Activated CD4-positive, alpha-beta T cell treated with anti-CD3 and anti-CD28 coated beads for 4 hours (primary cell): Measurements from ENCODE around the gene KCNK17.

ENCODE experiments used
- DNase-seq, 2 donors: peaks; one replicate each; pipeline ENCODE4 v3.0.0-alpha.2; 2020

Gene KCNK17, protein sequence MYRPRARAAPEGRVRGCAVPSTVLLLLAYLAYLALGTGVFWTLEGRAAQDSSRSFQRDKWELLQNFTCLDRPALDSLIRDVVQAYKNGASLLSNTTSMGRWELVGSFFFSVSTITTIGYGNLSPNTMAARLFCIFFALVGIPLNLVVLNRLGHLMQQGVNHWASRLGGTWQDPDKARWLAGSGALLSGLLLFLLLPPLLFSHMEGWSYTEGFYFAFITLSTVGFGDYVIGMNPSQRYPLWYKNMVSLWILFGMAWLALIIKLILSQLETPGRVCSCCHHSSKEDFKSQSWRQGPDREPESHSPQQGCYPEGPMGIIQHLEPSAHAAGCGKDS

DNA sequence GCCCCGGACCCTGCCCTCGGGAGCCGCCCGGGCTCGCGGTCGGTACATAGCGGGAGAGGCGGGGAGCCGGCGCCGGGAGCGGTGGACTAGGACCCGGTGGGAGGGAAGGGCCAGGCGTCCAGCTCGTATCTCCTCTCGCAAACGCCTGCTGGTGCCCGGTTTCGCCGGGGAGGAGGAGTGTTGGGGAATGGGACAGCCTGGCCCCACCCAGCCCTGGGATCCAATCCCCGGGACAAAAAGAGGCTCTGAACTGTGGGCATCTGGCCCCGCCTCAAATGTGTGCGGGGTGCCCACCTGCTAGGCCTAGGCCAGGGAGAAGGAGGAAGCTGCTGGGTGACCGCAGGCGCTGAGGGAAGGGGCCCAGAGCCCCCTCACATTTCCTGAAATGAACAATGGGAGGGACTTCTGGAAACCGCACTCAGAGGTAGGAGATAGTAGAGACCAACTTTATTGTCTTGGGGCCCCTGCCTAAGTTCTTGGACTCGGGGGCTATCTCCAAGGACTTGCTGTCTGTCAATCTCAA lies at the start of gene KCNK17:
Gene KCNK17 (minus strand): TSS at position 147 of the 523 bp plus-strand sequence. CDS start 99 bp downstream, at position 48.
- DNase-seq: no peak

DNA sequence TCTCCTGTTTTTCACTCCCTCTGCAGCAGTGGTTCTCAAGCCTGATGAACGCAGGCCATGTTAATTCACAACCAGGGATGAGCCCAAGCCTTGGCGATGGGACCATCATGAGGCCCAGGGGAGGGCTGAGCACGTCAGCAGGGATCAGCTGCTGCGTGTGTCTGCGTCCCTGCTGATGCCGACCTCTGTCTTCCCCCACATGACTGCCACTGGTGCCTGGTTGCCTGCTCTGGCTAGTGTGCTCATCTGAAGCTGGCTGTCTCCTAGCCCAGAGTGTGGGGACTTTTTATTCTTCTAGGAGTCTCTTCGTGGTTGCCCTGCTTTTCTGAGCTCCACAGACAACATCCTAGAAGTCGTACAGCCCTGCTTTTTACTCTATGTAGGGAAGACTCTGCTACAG lies 49.1 kb upstream of the KCNK17 start:
- DNase-seq: no peak

DNA sequence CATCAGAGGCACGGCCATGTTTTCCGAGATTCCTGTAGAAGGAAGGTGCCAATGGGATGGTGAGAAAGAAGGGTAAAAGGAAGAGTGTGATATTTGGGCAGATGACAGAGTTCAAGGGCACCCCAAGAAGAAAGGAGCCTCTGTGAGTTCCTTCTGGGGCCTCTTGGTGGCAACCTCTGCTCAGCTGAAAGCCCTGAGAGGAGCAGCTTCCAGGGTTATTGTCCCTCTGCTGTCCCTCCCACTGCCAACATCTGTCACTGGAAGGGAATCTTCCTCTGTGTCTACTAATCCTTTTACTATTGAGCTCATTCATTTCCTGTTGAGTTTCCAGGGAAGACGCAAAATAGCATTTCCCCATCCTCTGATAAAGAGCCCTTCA lies 48.3 kb upstream of the KCNK17 start:
- DNase-seq: no peak

DNA sequence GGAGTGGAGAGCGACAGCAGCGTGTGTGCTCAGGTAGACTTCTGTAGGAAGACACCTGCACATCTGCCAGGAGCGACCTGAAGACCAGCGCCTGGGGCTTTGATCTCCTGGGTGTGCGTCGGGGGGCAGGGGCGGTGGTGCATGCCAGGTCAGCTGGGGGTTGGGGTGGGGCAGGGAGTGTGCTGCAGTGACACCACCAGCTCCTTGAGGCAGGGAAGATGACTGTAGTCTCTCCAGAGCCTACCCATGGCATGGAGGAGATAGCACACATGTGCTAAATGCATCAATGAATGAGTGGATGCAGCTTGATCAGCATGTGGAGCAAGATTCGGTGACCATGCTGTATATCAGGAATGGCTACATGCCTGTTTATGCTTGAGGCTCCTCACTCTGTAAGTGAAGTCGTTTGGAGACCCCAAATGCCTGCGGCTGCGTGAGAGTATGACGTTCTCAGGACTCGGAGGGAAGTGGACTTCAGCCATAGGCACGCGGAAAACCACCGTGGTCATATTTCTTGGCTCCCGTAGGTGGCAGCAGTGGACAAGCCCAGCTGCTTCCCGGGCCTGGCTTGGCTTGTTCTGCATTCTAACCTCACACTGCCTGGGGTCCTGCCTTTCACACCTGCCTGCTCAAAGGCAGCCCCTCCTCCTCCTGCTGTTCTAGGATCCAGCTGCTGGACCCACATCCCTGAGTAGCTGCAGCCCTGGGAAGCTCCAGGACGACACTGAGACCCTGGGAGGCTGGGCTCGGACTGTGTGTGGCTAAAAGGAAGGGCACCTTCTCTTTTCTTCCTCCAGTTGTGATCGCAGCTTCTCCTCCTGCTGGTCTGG lies 47.7 kb upstream of the KCNK17 start:
- peak; percentile 13 to 16 for DNase-seq

DNA sequence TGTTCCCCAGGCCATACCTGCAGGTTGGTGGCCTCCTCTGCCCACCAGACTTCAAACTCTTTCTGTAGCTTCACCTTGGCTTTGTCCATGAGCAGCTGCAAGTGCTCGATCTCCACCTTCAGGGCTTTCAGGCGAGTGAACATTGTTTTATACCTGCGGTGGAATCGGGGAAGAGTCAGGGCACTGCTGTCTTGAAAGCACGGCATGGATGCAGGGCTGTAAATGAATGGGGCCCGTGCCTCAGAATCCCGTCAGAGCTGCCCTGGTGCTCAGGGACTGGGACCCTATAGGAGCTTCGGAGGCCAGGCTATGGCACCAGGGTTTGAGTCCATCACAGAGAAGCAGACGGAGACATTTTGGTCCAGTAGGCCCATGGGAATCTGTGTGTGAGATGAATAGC lies 46.2 kb upstream of the KCNK17 start:
- no peak for DNase-seq

DNA sequence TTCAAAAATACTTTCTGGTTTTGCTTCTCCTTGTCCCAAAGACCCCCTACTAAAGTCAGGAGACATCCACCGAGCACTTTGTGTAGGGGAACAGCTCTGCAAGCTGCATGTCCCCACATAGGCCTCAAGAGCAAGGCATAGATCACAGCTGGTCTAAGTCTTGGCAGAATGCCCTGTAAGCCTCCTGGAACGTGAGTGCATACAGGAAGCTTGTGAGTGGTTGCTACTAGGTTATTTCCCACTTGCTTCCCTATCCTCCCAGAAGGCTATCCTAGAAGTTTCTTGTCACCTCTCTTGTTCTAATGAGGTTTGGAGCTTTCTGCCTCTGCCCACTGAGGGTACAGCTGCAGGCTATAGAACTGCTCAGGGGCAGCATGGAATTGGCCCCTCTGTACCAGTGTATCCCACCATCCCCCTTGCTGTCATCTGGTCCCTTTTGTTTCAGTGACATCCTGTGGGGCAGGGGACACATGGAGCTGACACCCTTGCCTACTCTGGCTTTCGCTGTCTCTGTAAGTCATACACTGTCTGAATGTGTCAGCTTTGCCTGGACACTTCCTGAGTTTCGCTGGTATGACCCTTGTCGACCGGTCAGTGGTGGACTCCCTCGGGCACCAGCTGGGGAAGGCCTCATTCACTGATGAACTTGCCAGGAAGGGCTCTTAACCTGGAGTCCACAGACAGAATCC lies 43.9 kb upstream of the KCNK17 start:
- DNase-seq: no peak

DNA sequence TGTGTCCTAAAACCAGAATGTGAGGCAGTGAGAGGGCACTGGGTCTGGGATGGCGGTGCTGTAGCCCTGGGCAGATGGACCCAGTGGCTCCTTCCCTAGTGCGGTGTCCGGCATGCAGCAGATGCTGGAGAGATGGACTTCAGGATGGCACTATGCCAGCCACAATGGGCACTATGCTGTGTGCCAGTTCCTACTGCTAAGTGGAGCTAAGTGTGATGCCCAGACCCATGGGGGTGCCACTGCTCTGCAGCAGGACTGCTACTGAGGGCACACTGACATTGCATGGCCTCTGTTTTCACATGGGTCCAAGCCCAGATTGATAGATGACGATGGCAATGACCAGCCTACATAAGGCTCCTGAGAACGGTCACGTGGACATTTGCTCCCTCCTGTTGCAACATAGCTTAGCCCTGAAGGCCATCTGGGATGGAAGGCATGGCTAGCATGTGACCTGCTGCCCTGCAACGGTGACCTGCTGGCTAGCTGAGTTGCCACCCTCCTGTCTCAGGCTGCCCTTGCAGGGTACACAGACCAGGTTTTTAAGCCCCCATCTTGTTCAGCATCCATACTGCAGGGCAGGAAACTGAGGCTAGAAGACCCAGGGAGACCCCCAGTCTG lies 39.6 kb upstream of the KCNK17 start:
- DNase-seq: no peak

DNA sequence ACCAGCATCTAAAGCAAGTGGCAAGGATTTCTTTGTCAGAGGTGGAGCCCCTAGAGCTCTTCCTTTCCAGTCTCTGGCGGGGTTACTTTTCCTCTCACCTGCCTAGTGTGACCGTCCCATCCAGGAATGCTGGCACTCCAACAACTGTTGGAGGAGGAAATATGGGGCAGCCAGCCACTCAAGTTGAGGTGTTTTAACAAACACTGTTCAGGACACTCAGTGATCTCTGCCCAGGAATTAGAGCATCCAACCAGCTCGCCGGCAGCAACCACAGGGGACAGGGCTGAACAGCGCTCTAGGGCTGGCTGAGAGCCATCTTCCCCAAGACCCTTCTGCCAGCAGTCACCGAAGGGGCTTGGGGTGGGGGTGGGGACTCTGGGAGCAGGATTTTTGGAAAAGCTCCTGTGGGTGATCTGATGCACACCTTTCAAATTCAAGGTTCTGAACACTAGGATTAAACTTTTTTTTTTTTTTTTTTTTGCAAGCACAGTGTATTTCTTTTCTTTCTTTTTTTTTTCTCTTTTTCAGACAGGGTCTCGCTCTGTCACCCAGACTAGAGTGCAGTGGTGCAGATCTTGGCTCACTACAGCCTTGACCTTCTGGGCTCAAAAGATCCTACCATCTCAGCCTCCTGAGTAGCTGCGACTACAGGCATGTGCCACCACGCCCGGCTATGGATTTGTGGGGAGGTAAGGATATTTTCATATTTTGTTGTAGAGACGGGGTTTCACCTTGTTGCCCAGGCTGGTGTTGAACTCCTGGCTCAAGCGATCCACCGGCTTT lies 36.7 kb upstream of the KCNK17 start:
- DNase-seq: no peak

DNA sequence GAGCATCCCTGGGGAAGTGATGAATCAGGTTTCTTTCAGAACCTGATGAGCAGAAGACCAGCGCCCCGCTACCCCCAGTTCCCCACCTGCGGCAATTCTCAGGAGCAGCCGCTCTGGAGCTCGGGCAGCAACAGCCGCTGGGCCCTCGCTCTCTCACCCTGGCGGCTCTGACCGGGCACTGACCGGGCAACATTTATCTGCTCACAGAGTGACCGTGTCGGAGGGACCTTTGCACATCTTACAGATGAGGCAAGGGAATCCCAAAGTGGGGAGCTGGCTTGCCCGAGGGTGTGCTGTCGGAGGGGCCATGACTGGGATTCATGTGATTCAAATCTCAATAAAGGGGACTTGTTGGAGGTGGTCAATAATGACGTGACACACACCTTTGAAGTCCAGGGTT lies 34.5 kb upstream of the KCNK17 start:
- no peak for DNase-seq

DNA sequence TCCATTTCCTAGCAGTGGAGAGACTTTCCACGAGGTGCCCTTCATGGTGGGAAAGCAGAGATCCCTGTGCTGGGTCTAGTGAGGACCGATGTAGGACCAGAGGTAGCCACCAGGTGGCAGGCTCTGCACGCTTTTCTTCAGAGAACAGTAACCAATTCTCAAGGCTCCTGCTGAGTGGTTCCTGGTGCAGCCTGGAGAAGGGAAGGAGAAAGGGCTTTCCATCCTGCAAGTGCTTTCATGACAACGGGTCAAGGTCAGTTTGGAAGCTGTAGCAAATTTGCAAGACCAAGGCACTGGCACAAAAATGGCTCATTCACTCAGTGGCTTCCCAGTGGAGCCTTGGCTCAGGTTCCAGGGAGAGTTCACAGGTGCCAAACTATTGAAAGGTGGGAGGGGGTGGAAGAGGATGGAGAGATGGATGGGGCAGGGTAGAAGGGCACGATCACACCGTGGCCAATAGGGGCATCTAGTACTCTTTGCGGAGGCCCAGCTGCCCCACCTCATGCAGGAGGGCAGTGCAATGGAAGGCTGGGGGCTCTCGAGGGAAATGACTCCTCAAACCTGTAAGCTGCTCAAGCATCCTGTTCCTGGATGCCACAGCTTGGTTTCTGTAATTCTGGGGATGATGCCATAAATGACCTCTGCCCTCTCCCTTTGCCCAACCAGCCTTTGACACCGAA lies 33.8 kb upstream of the KCNK17 start:
- DNase-seq: peak; percentile 12 to 49

DNA sequence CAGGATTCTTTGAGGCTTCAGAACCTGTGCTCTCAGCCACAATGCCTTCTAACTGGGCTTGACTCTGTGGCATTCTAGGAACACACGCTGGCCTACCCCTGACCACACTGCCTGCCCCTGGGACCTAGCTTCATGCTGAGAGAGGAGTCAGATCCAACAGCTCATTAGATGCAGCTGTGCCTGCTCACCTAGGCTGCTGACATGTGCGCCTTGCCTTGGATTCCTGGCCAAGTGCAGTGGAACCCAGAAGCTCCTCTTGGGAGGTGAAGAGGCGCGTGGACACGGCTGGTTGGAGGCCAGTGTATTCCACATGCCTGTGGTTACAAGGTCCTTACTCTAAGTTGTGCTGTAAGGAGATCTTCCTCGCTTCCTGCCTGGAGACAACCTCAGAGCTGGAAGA lies 33.0 kb upstream of the KCNK17 start:
- DNase-seq: no peak

DNA sequence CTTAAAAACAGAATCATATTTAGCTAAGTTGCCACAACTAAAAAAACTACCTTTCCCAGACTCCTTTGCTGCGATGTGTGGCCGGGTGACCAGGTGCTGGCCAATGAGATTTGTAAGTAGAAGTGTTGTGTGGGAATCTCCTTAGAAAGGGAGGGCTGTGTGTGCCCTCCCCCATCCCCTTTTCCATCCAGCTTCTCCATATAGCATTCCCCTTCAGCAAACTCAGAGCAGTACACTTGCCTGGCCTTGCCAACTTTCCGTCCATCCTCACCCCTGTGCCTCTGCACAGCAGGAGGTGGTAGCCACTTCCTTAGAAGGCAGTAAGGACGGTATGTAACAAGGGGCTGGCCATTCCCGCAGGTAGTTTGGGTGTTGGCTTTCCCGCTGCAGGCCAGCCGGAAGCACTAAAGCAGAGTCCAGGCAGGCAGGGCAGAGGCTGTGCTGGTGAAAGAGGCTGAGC lies 30.6 kb upstream of the KCNK17 start:
- DNase-seq: no peak

DNA sequence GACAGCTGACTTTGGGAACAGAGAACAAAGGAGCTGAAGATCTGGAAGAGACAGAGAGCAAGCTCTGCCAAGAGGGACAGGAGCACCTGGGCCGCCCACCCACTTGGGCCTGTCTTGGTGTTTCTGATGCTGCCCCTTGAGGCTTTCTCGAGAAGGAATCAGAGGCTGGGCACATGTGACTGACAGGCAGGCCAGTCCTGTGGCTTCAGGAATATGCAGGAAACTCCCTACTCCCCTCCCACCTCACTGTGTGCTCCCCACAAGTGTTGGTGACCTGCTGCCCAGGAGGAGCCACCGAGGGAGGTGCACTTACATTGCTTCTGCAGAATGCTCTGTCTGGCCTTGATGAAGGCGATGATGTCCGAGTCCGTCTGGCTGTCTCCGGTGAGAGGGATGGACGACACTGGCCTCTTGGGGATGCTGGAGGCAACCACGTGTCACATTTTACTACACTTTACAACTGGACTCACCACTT lies 29.2 kb upstream of the KCNK17 start:
- no peak for DNase-seq

DNA sequence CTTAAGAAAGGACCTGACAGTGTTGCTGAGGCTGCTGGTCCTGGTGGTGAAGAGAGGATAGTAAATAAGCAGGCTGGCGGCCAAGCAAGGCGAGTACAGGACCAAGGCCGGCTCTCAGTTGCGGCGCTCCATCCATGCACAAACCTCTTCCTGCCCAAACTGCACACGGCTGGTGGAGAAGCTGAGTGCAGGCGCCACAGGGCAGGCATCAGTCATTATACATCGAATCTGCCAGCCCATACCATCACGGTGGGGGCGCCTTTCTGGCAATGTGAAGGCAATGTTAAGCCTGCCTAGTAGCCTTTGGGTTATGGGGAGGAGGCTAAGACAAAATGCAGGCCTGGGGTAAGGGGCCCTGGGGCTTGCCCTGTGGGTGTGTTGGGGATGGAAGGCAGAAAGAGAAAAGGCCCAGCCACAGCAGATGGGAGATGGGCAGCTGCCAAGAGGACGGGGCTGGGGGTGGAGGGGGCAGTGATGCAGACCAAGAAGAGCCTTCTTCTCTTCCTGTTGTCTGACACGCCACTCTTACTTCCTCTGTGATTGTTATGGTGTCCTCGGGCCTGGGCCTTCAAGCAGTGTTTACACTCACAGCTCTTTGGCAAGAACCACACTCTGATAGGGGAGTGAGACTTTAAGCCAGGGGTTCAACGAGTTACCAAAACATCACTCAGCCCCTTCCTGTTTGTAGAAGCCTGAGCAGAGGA lies 28.6 kb upstream of the KCNK17 start:
- DNase-seq: no peak

DNA sequence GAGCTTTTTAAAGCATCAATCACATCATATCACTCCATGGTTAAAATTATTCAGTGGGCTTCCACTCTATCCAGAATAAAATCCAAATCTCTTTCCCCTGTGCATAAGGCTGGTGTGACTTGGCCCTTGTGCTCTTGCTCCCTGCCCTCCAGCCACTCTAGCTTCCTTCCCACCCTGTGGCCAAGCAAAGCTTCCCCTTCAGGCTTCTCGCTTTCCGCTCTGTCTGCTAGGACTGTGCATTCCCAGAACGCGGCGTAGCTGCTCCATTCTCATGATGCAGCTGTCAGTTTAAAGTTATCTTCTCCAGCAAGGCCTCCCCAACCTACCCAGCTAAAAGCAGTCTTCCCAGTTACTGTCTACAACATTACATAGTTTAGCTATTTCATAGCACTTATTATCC lies 27.7 kb upstream of the KCNK17 start:
- no peak for DNase-seq

DNA sequence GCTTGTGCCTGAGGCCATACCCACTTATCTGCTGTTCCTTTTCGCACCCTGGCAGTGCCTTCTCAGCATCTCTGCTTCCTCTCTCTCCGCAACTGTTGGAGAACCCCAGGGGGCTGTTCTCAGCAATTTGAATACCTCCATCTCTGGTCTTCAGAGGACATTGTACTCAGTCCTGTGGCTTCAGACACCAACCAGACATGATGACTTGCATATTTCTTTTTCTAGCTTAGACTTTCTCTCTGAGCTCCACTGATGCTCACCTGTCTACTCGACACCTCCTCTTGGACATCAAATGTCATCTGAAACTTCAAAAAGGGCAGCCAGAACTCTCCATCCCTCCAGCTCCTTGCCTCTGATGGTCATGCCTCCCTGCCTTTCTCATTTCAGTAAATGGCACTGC lies 27.1 kb upstream of the KCNK17 start:
- DNase-seq: no peak

DNA sequence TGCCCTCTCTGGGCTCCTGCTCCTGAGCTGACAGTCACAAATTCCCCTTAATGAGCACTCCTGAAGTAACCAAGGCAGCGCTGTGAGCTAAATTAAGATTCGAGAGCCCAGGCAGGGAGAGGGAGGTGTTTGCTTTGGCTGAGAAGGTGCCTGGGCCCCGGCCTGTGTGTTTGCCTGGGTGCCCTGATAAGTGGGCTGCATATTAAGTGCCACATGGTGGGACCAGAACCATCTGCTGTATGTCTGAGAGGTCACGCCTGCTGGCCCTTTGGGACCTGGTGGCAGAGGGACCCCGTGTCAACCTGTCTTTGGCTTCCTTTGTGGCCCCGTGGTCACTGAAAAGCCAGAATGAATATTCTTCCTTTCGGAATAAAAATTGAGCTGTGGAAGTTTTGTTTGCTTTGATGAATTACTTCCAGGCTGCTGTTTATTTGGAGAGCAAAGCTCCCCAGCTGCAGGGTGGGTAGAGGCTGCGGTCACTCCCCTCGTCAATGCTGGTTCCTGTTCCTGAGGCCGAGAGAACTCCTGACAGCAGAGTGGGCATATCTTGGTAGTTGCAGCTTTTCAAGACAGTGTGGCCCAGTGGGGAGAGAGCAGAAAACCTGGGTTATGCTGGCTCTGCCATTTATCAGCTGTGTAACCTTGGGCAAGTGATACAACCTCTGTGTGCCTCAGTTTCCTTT lies 25.8 kb upstream of the KCNK17 start:
- no peak for DNase-seq

DNA sequence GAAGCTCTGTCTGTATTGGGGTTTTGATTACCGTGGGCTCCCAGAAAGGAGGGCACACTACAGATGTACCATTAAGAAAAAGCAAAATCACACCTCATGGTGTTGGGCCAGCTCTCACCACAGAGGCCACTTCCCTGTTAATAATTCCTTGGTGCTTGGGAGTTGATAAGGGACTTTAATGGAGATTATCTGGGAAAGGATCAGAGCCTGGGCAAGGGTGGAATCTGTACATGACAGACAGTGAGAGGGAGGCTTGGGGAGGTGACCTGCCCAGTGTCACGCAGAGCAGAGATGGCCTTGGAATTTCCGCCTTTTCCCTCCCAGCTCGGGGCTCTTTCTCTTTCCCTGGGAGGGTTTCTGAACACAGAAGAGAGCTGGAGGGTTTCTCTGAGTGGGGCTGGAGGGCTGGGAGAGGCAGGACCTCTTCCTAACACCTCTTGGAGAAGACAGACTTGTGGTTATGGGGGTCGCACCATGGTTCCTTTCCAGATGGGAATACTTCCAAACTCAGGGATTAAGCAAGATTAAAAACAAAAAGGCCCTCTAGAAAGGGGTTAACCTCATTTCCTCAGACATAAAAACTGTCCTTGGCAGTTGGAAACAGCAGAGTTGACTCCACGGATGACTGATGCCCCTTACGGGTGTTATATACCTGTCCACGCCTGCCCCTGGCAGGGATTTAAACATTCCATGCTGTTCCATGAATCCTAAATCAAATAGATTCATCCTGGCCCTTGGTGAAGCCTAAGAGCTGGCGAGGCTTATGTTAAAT lies 25.1 kb upstream of the KCNK17 start:
- DNase-seq: no peak

DNA sequence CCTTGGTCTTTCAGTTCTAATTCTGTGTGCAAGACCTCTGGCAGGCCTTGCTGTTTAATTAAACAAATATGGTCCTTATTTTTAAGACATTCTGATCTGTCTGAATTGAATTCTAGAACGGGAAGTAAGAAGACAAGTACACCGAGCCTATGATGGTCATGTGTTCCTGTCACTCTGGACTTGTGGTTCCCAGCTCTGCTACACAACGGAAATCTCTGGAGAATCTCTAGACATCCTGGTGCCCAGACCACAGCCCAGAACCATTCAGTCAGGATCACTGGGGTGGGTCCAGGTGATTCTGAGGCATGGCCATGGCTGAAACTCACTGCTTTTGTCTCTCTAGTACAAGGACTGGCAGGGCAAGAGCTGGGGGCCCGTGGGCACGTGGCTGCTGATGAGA lies 24.2 kb upstream of the KCNK17 start:
- no peak for DNase-seq
